PC-3 (cell line): ENCODE results near the gene GMEB2.

Source experiments
- EZH2 ChIP-seq: fragments of 300-600 bp; sonication (generic); IDR thresholded peaks from one replicate; pipeline ENCODE4 v1.6.1; 2017; ENCODE audit warnings: antibody characterized with exemption, mild to moderate bottlenecking, low read length; ENCODE audit not compliant: unreplicated experiment
- EZH2phosphoT487 ChIP-seq: fragments of 300-600 bp; sonication (generic); IDR thresholded peaks from 2 replicates; pipeline ENCODE4 v1.6.1; 2018; ENCODE audit warnings: mild to moderate bottlenecking, antibody characterized with exemption, low read length, borderline replicate concordance
- TF ChIP-seq, protein P1 (sequence below): fragments of 300-600 bp; sonication (generic); conservative IDR thresholded peaks from 2 replicates; pipeline ENCODE4 v1.5.1; 2017; ENCODE audit warnings: antibody characterized with exemption, low read depth, mild to moderate bottlenecking, low read length

DNA sequence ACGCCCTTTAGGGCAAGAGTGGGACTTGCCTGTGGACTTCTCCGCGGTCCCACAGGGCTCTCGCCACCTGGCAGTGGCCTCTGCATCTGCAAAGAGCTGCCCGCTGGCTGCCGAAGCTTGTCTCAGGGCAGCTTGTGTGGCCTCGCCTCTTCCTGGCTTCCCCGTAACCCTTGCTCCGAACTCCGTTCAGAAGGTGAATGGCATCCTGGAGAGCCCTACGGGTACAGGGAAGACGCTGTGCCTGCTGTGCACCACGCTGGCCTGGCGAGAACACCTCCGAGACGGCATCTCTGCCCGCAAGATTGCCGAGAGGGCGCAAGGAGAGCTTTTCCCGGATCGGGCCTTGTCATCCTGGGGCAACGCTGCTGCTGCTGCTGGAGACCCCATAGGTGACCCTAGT, 34.2 kb upstream of the GMEB2 start:
- TF ChIP-seq, protein P1, sequence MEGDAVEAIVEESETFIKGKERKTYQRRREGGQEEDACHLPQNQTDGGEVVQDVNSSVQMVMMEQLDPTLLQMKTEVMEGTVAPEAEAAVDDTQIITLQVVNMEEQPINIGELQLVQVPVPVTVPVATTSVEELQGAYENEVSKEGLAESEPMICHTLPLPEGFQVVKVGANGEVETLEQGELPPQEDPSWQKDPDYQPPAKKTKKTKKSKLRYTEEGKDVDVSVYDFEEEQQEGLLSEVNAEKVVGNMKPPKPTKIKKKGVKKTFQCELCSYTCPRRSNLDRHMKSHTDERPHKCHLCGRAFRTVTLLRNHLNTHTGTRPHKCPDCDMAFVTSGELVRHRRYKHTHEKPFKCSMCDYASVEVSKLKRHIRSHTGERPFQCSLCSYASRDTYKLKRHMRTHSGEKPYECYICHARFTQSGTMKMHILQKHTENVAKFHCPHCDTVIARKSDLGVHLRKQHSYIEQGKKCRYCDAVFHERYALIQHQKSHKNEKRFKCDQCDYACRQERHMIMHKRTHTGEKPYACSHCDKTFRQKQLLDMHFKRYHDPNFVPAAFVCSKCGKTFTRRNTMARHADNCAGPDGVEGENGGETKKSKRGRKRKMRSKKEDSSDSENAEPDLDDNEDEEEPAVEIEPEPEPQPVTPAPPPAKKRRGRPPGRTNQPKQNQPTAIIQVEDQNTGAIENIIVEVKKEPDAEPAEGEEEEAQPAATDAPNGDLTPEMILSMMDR = no peak
- TF ChIP-seq EZH2phosphoT487 (no peak), EZH2 (no peak)
